Measurements from ENCODE around the gene ATP1A2.

The ATP1A2 gene

GRCh38 chr1:160154790-160155189 is 39.2 kb downstream of the ATP1A2 start:
- Histone ChIP-seq H3K27ac (ENCODE audit: extremely low read depth, low read depth, low read length) (no peak overlapping the region), H3K9me3 (ENCODE audit: control insufficient read depth, insufficient read depth, low read depth, low read length) (no peaks in the 10 kb centered on the region), H3K4me1 (ENCODE audit: control insufficient read depth, insufficient read depth, low read length) (no peaks in the 10 kb centered on the region), H3K36me3 (ENCODE audit: control insufficient read depth in 2 of 2, insufficient read depth in 1 of 2, low read length in 2 of 2) (no peaks in the 10 kb centered on the region), H3K4me3 (ENCODE audit: low read depth, low read length) (no peak overlapping the region)
- TF ChIP-seq, protein P1, sequence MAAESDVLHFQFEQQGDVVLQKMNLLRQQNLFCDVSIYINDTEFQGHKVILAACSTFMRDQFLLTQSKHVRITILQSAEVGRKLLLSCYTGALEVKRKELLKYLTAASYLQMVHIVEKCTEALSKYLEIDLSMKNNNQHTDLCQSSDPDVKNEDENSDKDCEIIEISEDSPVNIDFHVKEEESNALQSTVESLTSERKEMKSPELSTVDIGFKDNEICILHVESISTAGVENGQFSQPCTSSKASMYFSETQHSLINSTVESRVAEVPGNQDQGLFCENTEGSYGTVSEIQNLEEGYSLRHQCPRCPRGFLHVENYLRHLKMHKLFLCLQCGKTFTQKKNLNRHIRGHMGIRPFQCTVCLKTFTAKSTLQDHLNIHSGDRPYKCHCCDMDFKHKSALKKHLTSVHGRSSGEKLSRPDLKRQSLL (tag by site-specific recombination; IDR thresholded peaks at IDR 0.05) = no peak
- TF ChIP-seq ZBTB7A (tag by site-specific recombination; IDR thresholded peaks at IDR 0.05; ENCODE audit: low read depth) (no peak), REST (tag by site-specific recombination; IDR thresholded peaks at IDR 0.05) (no peak), ZIC2 (tag by site-specific recombination; IDR thresholded peaks at IDR 0.05) (no peak), HIC1 (tag by site-specific recombination; IDR thresholded peaks at IDR 0.05) (no peak), ZSCAN30 (tag by site-specific recombination; IDR thresholded peaks at IDR 0.05) (no peak), GLI2 (tag by site-specific recombination; IDR thresholded peaks at IDR 0.05; ENCODE audit: borderline replicate concordance, low read depth) (no peak), ZNF16 (tag by site-specific recombination; IDR thresholded peaks at IDR 0.05; ENCODE audit: low read depth) (no peak), ZNF488 (tag by site-specific recombination; IDR thresholded peaks at IDR 0.05) (no peak), EGR2 (tag by site-specific recombination; IDR thresholded peaks at IDR 0.05; ENCODE audit: low read depth) (no peak), ZNF501 (tag by site-specific recombination; IDR thresholded peaks at IDR 0.05) (no peak), ZNF777 (tag by site-specific recombination; IDR thresholded peaks at IDR 0.05; ENCODE audit: borderline replicate concordance) (no peak)
- TF ChIP-seq, protein P2, sequence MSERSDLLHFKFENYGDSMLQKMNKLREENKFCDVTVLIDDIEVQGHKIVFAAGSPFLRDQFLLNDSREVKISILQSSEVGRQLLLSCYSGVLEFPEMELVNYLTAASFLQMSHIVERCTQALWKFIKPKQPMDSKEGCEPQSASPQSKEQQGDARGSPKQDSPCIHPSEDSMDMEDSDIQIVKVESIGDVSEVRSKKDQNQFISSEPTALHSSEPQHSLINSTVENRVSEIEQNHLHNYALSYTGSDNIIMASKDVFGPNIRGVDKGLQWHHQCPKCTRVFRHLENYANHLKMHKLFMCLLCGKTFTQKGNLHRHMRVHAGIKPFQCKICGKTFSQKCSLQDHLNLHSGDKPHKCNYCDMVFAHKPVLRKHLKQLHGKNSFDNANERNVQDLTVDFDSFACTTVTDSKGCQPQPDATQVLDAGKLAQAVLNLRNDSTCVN (tag by site-specific recombination; optimal IDR thresholded peaks at IDR 0.05) = no peak
- TF ChIP-seq, protein P3, sequence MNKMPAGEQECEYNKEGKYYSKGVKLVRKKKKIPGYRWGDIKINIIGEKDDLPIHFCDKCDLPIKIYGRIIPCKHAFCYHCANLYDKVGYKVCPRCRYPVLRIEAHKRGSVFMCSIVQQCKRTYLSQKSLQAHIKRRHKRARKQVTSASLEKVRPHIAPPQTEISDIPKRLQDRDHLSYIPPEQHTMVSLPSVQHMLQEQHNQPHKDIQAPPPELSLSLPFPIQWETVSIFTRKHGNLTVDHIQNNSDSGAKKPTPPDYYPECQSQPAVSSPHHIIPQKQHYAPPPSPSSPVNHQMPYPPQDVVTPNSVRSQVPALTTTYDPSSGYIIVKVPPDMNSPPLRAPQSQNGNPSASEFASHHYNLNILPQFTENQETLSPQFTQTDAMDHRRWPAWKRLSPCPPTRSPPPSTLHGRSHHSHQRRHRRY (tag by site-specific recombination; IDR thresholded peaks at IDR 0.05) = no peak
- TF ChIP-seq, protein P4, sequence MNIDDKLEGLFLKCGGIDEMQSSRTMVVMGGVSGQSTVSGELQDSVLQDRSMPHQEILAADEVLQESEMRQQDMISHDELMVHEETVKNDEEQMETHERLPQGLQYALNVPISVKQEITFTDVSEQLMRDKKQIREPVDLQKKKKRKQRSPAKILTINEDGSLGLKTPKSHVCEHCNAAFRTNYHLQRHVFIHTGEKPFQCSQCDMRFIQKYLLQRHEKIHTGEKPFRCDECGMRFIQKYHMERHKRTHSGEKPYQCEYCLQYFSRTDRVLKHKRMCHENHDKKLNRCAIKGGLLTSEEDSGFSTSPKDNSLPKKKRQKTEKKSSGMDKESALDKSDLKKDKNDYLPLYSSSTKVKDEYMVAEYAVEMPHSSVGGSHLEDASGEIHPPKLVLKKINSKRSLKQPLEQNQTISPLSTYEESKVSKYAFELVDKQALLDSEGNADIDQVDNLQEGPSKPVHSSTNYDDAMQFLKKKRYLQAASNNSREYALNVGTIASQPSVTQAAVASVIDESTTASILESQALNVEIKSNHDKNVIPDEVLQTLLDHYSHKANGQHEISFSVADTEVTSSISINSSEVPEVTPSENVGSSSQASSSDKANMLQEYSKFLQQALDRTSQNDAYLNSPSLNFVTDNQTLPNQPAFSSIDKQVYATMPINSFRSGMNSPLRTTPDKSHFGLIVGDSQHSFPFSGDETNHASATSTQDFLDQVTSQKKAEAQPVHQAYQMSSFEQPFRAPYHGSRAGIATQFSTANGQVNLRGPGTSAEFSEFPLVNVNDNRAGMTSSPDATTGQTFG (tag by site-specific recombination; IDR thresholded peaks at IDR 0.05; ENCODE audit: borderline replicate concordance) = no peak
- ChIA-PET CTCF (interaction anchor here (1.3 kb wide), 1 partner anchor 54 kb away, joined by 5 read pairs; no protein-coding TSS in a partner anchor), POLR2A (no interaction called here)

Measured in HEK293 (cell line).